ENCODE measurements around the gene MYRF.

MYRF gene

DNA sequence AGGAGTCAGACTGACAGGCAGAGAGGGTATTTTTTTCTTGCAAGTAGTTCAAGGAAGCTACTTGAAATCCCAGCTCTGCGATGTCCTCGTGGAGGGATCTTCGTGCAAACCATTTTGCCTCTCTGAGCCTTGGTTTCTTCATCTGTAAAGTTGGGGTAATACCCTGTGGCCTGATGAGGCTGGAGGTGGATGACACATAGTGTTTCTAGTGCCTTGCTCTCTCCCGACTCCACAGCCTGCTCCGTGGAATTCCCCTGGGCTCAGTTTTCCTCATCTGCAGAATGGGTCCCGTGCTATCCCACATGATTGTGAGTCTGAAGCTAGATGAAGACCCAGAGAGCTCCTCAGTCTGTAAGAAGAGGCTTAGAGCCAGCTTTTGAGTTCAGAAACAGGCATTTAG, 39.6 kb upstream of the MYRF start:
- DNase-seq (ENCODE audit: insufficient read length) (no peak), FAIRE-seq (no peak)
- TF ChIP-seq POLR2A (IDR thresholded peaks at IDR 0.05; ENCODE audit: low read depth, low read length), result no peak
- no peak for TF ChIP-seq TAF1 (IDR thresholded peaks at IDR 0.05; ENCODE audit: borderline replicate concordance, low read depth, low read length)
- TF ChIP-seq POLR2AphosphoS5 (IDR thresholded peaks at IDR 0.05; ENCODE audit: low read depth, low read length), result no peak

DNA sequence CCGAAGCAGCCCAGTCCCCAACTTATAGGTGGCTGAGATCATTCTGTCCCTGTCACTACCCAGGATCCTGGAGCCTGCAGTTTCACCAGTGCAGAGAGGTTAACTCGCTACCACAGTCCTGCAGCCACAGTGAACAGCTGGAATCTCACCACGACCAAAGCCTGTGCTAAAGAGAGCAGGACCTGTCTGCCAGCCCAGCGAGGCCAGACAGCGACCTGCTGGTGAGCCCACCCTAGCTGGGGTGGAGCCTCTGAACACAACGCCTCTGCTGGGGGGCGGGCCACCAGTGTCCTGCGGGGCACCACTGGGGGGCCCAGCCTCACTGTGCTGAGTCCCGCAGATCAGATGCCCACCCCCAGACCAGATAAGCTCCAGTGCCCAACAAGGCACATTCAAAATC, 39.0 kb upstream of the MYRF start:
- DNase-seq (ENCODE audit: insufficient read length) (no peak), FAIRE-seq (no peak)
- no peak for TF ChIP-seq TAF1 (IDR thresholded peaks at IDR 0.05; ENCODE audit: borderline replicate concordance, low read depth, low read length)
- no peak for TF ChIP-seq POLR2AphosphoS5 (IDR thresholded peaks at IDR 0.05; ENCODE audit: low read depth, low read length)
- TF ChIP-seq POLR2A (IDR thresholded peaks at IDR 0.05; ENCODE audit: low read depth, low read length), result no peak

DNA sequence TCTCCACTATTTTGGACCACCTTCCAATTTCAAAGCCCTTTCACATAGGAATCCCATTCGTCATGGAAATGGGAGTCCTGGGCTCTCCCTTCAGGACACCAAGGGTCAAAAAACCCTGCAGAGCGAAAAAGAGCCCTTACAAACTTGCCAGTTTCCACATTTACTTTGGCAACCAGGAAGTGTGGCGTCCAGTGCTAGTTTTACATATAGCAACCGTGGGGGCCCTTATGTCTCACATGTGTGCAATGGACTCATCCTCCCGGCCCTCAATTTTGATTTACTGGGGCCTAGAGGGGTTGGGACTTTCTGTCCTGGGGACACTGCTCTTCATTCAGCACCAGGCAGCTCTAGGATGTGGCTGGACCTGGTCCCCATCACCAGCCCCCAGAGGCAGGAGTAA, 38.5 kb upstream of the MYRF start:
- no peak for FAIRE-seq
- no peak for DNase-seq (ENCODE audit: insufficient read length)
- TF ChIP-seq TAF1 (IDR thresholded peaks at IDR 0.05; ENCODE audit: borderline replicate concordance, low read depth, low read length), result no peak
- no peak for TF ChIP-seq POLR2A (IDR thresholded peaks at IDR 0.05; ENCODE audit: low read depth, low read length)
- no peak for TF ChIP-seq POLR2AphosphoS5 (IDR thresholded peaks at IDR 0.05; ENCODE audit: low read depth, low read length)

DNA sequence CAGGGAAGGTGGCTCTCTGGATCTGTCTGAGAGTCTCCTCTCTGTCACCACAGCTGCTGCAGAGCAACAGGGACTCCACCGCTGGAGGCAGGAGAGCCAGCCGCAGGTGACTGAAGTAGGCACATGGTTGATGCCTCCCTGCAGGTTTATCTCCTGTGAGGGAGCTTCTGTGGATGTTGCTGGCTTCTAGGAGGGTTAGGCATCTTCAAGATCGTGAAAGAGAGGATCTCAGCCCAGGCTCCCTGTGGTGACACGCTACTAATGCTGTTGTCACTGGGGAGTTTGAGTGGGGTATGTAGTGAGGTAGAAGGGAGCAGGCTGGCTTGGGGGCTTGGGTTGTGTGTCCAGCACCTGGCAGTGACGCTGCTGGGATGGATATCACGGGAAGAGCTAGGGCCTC, 38.1 kb upstream of the MYRF start:
- no peak for TF ChIP-seq POLR2A (IDR thresholded peaks at IDR 0.05; ENCODE audit: low read depth, low read length)
- TF ChIP-seq POLR2AphosphoS5 (IDR thresholded peaks at IDR 0.05; ENCODE audit: low read depth, low read length), result no peak
- TF ChIP-seq TAF1 (IDR thresholded peaks at IDR 0.05; ENCODE audit: borderline replicate concordance, low read depth, low read length), result no peak
- no peak for DNase-seq (ENCODE audit: insufficient read length)
- no peak for FAIRE-seq

DNA sequence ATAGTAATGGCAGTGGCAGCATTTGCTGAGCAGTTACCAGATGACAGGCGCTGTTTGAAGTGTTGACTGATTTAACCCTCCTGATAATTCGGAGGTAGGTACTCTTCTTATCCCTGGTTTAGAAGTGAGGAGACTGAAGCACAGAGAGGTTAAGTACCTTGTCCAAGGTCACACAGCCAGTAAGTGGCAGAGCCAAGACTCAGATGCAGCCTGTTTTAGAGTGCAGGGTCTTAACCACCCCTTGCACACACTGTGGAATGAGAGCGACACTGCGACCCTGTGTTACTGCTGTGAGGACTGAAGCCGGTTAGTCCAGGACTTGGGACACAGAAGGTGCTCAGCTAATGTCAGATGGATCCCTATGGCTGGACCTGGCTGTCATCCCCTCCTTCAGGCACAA, 37.5 kb upstream of the MYRF start:
- DNase-seq (ENCODE audit: insufficient read length), result no peak
- FAIRE-seq, result no peak
- no peak for TF ChIP-seq POLR2AphosphoS5 (IDR thresholded peaks at IDR 0.05; ENCODE audit: low read depth, low read length)
- no peak for TF ChIP-seq POLR2A (IDR thresholded peaks at IDR 0.05; ENCODE audit: low read depth, low read length)
- TF ChIP-seq TAF1 (IDR thresholded peaks at IDR 0.05; ENCODE audit: borderline replicate concordance, low read depth, low read length), result no peak

DNA sequence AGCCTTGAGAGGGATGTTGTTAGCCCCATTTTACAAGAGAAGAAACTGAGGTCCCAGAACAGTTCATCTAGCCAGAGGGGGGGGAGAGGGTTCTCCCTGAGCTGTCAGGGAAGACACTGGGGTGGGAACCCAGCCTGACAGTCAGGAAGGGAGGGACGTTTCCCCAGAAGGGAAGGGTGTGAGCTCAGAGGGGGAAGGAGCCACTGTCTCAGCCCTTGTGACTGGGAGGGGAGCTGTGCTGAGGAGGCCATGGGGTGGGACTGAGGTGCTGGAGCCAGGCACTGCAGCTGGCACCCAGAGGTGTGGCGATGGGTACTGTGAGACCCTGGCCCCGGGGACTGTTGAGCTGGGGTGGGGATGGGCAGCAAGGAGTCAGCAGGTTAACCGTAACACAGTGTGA, 36.6 kb upstream of the MYRF start:
- DNase-seq (ENCODE audit: insufficient read length) (no peak), FAIRE-seq (no peak)
- TF ChIP-seq POLR2A (IDR thresholded peaks at IDR 0.05; ENCODE audit: low read depth, low read length) (no peak), POLR2AphosphoS5 (IDR thresholded peaks at IDR 0.05; ENCODE audit: low read depth, low read length) (no peak), TAF1 (IDR thresholded peaks at IDR 0.05; ENCODE audit: borderline replicate concordance, low read depth, low read length) (no peak)

DNA sequence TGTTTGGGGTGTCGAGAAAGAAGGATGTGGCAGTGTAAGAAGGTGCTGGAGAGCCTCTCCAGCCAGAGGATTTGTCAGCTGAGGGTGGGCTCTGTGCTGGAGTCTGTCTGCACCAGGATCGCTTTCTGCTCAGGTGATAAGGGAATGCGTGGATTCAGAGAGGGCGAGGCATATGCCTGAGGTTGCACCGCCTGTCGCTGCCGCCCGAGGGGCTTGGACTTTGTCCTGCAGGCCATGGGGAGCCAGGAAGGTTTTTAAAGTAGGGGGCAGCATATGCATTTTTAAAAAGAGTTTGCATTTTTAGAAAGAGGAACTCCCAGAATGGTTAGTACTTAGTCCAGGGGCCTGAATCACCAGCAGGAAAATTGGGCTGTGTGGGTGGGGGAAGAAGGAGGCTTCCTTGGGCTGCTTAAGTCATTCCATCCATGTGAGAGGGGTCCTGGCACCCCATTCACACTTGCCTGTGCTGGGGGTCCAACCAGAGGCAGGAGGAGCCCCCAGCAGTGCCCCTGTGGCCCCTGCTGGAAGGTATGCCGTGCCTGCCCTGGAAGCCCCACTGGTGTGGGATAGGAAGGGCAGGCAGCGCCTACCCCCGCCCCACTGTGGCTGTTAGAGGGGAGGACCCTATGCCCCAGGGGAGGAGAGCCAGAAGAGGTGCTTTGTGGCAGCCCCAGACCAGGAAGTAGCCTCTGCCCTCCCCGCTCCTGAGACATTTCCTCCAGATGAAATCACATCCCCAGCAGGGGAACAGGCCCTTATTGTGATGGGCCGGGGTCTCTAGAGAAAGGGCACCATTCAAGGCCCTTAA, 35.8 kb upstream of the MYRF start:
- no peak for DNase-seq (ENCODE audit: insufficient read length)
- no peak for TF ChIP-seq POLR2A (IDR thresholded peaks at IDR 0.05; ENCODE audit: low read depth, low read length)
- no peak for FAIRE-seq

DNA sequence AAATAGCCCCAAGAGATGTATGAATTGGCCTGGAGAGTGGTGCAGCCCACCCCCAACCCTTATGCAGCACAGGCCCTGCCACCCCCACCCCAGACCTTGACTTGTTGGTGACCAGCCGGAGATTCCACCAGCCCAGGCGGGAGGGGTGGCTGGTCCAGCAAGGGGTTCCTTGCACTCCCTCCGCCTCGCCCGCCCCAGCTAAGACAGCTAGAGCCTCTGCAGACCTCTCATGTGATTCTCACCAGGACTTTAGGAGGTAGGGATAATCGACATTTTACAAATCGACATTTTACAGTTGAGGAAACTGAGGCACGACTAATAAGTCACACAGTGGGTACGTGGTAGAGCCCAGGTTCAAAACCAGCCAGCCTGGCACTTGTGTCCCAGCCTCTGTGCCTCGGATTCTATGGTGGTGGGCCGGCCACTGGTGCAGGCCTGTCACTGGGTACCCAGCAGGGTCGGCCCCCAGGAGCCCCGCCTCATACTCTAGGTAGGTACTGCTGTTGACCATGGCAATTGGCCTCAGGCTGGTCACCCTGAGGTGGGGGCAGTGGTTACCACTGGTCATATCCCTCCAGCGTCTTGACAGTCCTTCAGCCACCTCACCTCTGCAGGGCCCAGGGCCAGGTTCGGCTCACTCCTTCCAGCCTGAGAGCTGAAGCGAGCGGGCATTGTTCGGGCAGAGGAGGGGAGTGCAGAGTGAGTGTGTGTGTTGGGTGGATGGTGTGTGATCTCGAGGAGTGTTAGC, 35.0 kb upstream of the MYRF start:
- TF ChIP-seq TAF1 (IDR thresholded peaks at IDR 0.05; ENCODE audit: borderline replicate concordance, low read depth, low read length) (no peak), POLR2A (IDR thresholded peaks at IDR 0.05; ENCODE audit: low read depth, low read length) (no peak), POLR2AphosphoS5 (IDR thresholded peaks at IDR 0.05; ENCODE audit: low read depth, low read length) (no peak)
- no peak for DNase-seq (ENCODE audit: insufficient read length)
- no peak for FAIRE-seq

DNA sequence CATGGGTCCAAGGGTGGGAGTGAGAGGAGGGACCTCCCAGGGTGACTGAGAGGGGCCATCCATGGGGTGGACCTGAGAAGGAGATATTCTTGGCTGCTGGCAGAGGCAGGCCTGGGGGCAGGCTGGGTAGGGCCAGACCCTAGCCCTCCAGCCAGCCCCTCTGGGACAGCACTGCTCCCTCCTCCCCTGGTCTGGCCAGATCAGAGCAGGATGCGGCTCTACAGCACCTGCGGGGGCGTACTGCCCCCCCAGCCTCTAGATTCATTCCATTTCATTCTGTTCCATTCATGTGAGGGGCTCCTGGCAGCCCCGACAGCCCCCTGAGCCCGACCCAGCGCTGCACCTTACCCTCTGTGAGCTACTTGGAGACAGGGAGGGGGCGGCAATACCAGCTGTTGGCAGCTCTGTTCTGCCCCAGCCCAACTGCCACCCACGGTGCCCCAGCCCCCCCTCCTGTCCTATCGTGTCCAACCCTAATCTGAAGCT, 34.3 kb upstream of the MYRF start:
- TF ChIP-seq POLR2AphosphoS5 (IDR thresholded peaks at IDR 0.05; ENCODE audit: low read depth, low read length), result no peak
- TF ChIP-seq TAF1 (IDR thresholded peaks at IDR 0.05; ENCODE audit: borderline replicate concordance, low read depth, low read length), result no peak
- no peak for TF ChIP-seq POLR2A (IDR thresholded peaks at IDR 0.05; ENCODE audit: low read depth, low read length)
- FAIRE-seq (no peak), DNase-seq (ENCODE audit: insufficient read length) (no peak)

DNA sequence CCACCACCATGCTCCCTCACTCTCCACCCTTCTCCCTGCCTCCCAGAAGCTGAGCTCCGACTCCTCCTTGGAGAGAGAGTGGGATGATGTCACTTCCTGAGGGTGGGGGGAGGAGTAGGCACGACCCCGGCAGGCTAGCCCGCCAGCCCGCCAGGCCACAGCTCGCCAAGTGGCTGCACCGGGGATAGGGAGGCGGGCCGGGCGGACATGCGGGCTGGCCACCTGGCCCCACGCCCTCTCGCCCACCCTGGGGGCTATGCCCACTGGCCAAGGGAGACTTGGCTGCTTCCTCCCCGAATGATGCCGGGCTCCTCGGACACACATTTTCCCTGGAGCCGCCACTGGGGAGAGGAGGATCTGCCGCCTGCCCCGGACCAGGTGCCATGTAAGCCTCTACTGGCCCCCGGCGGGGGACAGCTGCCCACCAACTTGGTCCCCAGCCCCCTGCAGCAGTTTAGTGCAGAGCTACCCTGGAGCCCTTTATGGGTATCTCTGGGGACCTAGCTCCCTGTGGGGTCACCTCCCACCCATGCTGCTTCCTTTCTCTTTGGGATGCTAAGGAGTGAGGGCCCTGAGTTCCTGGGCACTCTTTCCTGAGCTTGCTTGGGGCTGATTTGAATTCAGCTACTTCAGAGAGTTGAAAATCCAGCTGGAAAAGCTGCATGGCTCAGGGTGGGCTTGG, 33.7 kb upstream of the MYRF start:
- DNase-seq (ENCODE audit: insufficient read length) (no peak), FAIRE-seq (no peak)
- no peak for TF ChIP-seq POLR2AphosphoS5 (IDR thresholded peaks at IDR 0.05; ENCODE audit: low read depth, low read length)
- TF ChIP-seq TAF1 (IDR thresholded peaks at IDR 0.05; ENCODE audit: borderline replicate concordance, low read depth, low read length), result no peak
- no peak for TF ChIP-seq POLR2A (IDR thresholded peaks at IDR 0.05; ENCODE audit: low read depth, low read length)

DNA sequence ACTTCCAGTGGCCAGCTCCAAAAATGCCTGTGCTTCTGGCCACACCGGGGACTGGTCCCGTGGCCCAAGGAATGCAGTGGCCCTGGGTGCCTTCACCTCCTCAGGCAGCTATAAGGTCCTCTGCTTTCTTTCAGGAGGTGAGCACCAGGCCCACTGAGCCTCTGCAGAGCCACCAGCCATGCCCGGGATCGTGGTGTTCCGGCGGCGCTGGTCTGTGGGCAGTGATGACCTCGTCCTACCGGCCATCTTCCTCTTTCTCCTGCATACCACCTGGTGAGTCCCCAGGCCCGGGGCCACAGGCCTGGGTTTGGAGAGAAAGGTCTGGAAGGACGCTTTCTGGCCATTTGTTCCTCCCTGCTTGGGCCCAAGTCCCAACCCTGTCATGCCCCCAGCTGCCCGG, 32.5 kb upstream of the MYRF start:
- no peak for TF ChIP-seq POLR2A (IDR thresholded peaks at IDR 0.05; ENCODE audit: low read depth, low read length)
- no peak for TF ChIP-seq POLR2AphosphoS5 (IDR thresholded peaks at IDR 0.05; ENCODE audit: low read depth, low read length)
- no peak for TF ChIP-seq TAF1 (IDR thresholded peaks at IDR 0.05; ENCODE audit: borderline replicate concordance, low read depth, low read length)

More for the DNA sequence above, 32.5 kb upstream of the MYRF start:
- no peak for DNase-seq (ENCODE audit: insufficient read length)
- FAIRE-seq, result no peak
